ENCODE results near the gene ZNF892. TPM values are rescaled to one million over a fixed set of nuclear protein-coding genes. Genes with fewer than 3 reads are reported as not detected.
A peak's percentile ranks its signal among the peaks of the same experiment; 100 is the strongest.

Gene ZNF892
- total and polyA plus RNA-seq, 2 of the 13 experiments (the other 11 are each of a cell fraction or from before 2014, with no cell fraction given): not detected

GRCh38 chr2:95158891-95159619, 48.3 kb upstream of the ZNF892 start (continued):
- TF ChIP-seq HOXA3 (CRISPR knock-in tag; IDR thresholded peaks at IDR 0.05): peak; percentile 56; the same call in 1 of the 2 replicates
- no peak for TF ChIP-seq GPBP1L1 (CRISPR knock-in tag; IDR thresholded peaks at IDR 0.05)
- no peak for TF ChIP-seq ZNF629 (CRISPR knock-in tag; conservative IDR thresholded peaks at IDR 0.05)
- TF ChIP-seq MTF2 (CRISPR knock-in tag; IDR thresholded peaks at IDR 0.05; ENCODE audit: borderline replicate concordance): no peak
- peak; percentile 74 for TF ChIP-seq ZFY (CRISPR knock-in tag; IDR thresholded peaks at IDR 0.05)
- TF ChIP-seq CENPT (CRISPR knock-in tag; IDR thresholded peaks at IDR 0.05; ENCODE audit: low read depth): no peak
- TF ChIP-seq HNF1B (CRISPR knock-in tag; IDR thresholded peaks at IDR 0.05): peak; percentile 63; the same call in 1 of the 2 replicates
- TF ChIP-seq ZNF792 (CRISPR knock-in tag; IDR thresholded peaks at IDR 0.05): no peak
- TF ChIP-seq GABPB1 (CRISPR knock-in tag; IDR thresholded peaks at IDR 0.05): peak; percentile 52; the same call in 1 of the 2 replicates
- TF ChIP-seq ZNF207 (IDR thresholded peaks at IDR 0.05; ENCODE audit: borderline replicate concordance): no peak
- 0 out of 2 replicates have a peak, but pooled peaks have one; percentile 35 for TF ChIP-seq TBX2 (CRISPR knock-in tag; IDR thresholded peaks at IDR 0.05; ENCODE audit: borderline replicate concordance)
- no peak for TF ChIP-seq KLF11 (CRISPR knock-in tag; IDR thresholded peaks at IDR 0.05)
- TF ChIP-seq RFXAP (CRISPR knock-in tag; IDR thresholded peaks at IDR 0.05; ENCODE audit: borderline replicate concordance): 0 out of 2 replicates have a peak, but pooled peaks have one; percentile 25
- no peak for TF ChIP-seq PPARG (CRISPR knock-in tag; conservative IDR thresholded peaks at IDR 0.05)
- no peak for TF ChIP-seq ZIK1 (CRISPR knock-in tag; IDR thresholded peaks at IDR 0.05; ENCODE audit: borderline replicate concordance, low read depth)
- no peak; the same call in 1 of the 2 replicates for TF ChIP-seq ZBTB34 (CRISPR knock-in tag; IDR thresholded peaks at IDR 0.05)
- no peak for TF ChIP-seq SATB2 (CRISPR knock-in tag; IDR thresholded peaks at IDR 0.05)
- TF ChIP-seq GLI4 (CRISPR knock-in tag; IDR thresholded peaks at IDR 0.05; ENCODE audit: borderline replicate concordance): 0 out of 2 replicates have a peak, but pooled peaks have one; percentile 39
- TF ChIP-seq ZNF652 (CRISPR knock-in tag; IDR thresholded peaks at IDR 0.05; ENCODE audit: borderline replicate concordance, low read depth): no peak
- TF ChIP-seq JARID2 (CRISPR knock-in tag; IDR thresholded peaks at IDR 0.05; ENCODE audit: insufficient replicate concordance): no peak
- TF ChIP-seq MED13 (CRISPR knock-in tag; IDR thresholded peaks at IDR 0.05): no peak; the same call in 1 of the 2 replicates
- TF ChIP-seq ZBTB38 (CRISPR knock-in tag; IDR thresholded peaks at IDR 0.05): peak; percentile 93
- no peak for TF ChIP-seq KLF12 (CRISPR knock-in tag; IDR thresholded peaks at IDR 0.05; ENCODE audit: borderline replicate concordance)
